ENCODE results near the gene SLC35C1.
A peak's percentile ranks its signal among the peaks of the same experiment; 100 is the strongest.

Gene SLC35C1

GRCh38 chr11:45850446-45850845, 45.5 kb downstream of the SLC35C1 start:
- Histone ChIP-seq H3K36me3 (ENCODE audit: insufficient read depth, low read length) (no peaks in the 10 kb centered on the region), H3K4me3 (no peak overlapping the region), H3K9me3 (ENCODE audit: low read depth, low read length) (no peaks in the 10 kb centered on the region), H3K27ac (no peak overlapping the region), H3K9ac (ENCODE audit: insufficient read length) (peak overlapping the region; percentile 7)
- TF ChIP-seq POLR2AphosphoS5 (IDR thresholded peaks at IDR 0.05; ENCODE audit: borderline replicate concordance, low read depth, low read length): no peak
- no peak for DNase-seq (ENCODE audit: low read depth, low spot score)

DNA sequence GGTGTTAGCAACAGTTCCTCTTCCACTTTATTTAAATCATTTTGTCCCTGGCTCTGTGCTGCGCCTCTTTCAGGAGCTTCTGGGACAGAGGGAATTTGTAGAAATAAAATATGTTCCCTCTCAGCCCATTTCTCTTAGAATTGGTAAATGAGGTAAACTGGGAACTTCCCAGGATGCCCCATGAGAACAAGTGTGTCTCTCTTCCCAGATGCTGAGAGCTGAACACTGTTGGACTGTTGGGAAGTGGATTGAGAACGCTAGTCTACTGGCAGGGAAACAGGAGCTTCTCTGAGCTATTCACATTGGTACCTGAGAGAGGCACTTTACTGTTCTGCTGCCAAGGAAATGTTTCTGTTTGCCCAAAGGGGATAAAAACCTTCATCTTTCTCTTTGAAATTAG, 46.3 kb downstream of the SLC35C1 start:
- H3K9ac ChIP-seq (ENCODE audit: insufficient read length): no peak overlapping the region
- TF ChIP-seq FOXP2 (optimal IDR thresholded peaks at IDR 0.05; ENCODE audit: control extremely low read depth, extremely low read length, insufficient read depth) (no peak), POLR2AphosphoS5 (IDR thresholded peaks at IDR 0.05; ENCODE audit: borderline replicate concordance, low read depth, low read length) (no peak), EZH2 (IDR thresholded peaks at IDR 0.05) (no peak)
- no peak overlapping the region for H3K27ac ChIP-seq
- H3K4me3 ChIP-seq: no peak overlapping the region
- no peaks in the 10 kb centered on the region for H3K9me3 ChIP-seq (ENCODE audit: low read depth, low read length)
- no peak for DNase-seq (ENCODE audit: low read depth, low spot score)
- peaks cover 6% of the 10 kb centered on the region; the same call in 1 of the 2 replicates for H3K36me3 ChIP-seq (ENCODE audit: insufficient read depth, low read length)

- TF ChIP-seq EZH2 (IDR thresholded peaks at IDR 0.05) (no peak), FOXP2 (optimal IDR thresholded peaks at IDR 0.05; ENCODE audit: control extremely low read depth, extremely low read length, insufficient read depth) (no peak), POLR2AphosphoS5 (IDR thresholded peaks at IDR 0.05; ENCODE audit: borderline replicate concordance, low read depth, low read length) (no peak)
- DNase-seq (ENCODE audit: low read depth, low spot score): no peak
- Histone ChIP-seq H3K27ac (peak overlapping the region; percentile 1; the same call in 1 of the 2 replicates), H3K4me3 (peak overlapping the region; percentile 31; the same call in 1 of the 2 replicates), H3K9ac (ENCODE audit: insufficient read length) (peak overlapping the region; percentile 23), H3K36me3 (ENCODE audit: insufficient read depth, low read length) (peaks cover 6% of the 10 kb centered on the region; the same call in 1 of the 2 replicates), H3K9me3 (ENCODE audit: low read depth, low read length) (no peaks in the 10 kb centered on the region)
Measured at GRCh38 chr11:45852018-45852711, 47.2 kb downstream of the SLC35C1 start.

DNA sequence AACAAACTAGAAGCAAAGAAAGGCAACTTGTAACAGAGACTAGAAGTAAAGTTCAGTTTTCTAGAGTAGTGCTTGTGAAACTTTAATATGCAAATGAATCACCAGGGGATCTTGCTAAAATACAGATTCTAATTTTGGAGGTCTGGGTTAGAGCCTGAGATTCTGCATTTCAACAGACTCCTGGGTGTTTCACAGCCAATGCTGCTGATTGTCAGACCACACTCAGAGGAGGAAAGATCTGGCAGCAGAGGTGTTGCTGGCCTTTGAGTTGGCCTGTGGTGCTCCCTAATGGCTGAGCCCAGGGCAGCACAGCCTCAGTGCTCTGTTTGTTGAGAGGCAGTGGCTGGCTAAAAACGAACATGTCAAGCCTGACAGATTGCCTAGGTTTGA, 47.8 kb downstream of the SLC35C1 start:
- H3K9ac ChIP-seq (ENCODE audit: insufficient read length): no peak overlapping the region
- no peaks in the 10 kb centered on the region for H3K9me3 ChIP-seq (ENCODE audit: low read depth, low read length)
- H3K27ac ChIP-seq: 0 out of 2 replicates have a peak overlapping the region, but pooled peaks have one; percentile 1
- H3K36me3 ChIP-seq (ENCODE audit: insufficient read depth, low read length): peaks cover 11% of the 10 kb centered on the region; the same call in 1 of the 2 replicates
- no peak for TF ChIP-seq EZH2 (IDR thresholded peaks at IDR 0.05)
- TF ChIP-seq POLR2AphosphoS5 (IDR thresholded peaks at IDR 0.05; ENCODE audit: borderline replicate concordance, low read depth, low read length): no peak
- no peak for TF ChIP-seq FOXP2 (optimal IDR thresholded peaks at IDR 0.05; ENCODE audit: control extremely low read depth, extremely low read length, insufficient read depth)
- peak overlapping the region; percentile 31; the same call in 1 of the 2 replicates for H3K4me3 ChIP-seq
- DNase-seq (ENCODE audit: low read depth, low spot score): no peak

GRCh38 chr11:45853332-45854219, 48.6 kb downstream of the SLC35C1 start:
- no peak overlapping the region for H3K27ac ChIP-seq
- no peak for TF ChIP-seq EZH2 (IDR thresholded peaks at IDR 0.05)
- TF ChIP-seq POLR2AphosphoS5 (IDR thresholded peaks at IDR 0.05; ENCODE audit: borderline replicate concordance, low read depth, low read length): no peak
- TF ChIP-seq FOXP2 (optimal IDR thresholded peaks at IDR 0.05; ENCODE audit: control extremely low read depth, extremely low read length, insufficient read depth): no peak
- no peaks in the 10 kb centered on the region for H3K9me3 ChIP-seq (ENCODE audit: low read depth, low read length)
- H3K36me3 ChIP-seq (ENCODE audit: insufficient read depth, low read length): peaks cover 13% of the 10 kb centered on the region; the same call in 1 of the 2 replicates
- no peak overlapping the region for H3K4me3 ChIP-seq
- no peak for DNase-seq (ENCODE audit: low read depth, low spot score)
- no peak overlapping the region for H3K9ac ChIP-seq (ENCODE audit: insufficient read length)

DNA sequence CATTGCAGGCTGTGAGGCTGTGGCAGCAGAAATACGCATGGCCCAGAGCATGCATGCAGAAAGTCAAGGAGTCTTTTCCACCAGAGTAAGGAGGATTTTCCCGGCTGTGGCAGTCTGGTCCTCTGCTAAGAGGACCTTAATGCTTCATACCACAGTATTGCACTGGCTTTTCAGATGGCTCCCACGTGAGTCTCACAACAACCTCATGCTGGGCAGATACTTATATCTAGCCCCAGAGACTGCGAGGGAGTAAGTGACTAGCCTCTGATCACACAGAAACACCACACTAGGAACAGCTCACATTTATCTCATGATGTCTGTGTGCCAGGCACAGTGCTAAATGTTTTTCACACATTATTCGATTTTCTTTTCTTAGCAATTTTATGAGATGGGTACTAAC, 50.4 kb downstream of the SLC35C1 start:
- peaks cover 13% of the 10 kb centered on the region; the same call in 1 of the 2 replicates for H3K36me3 ChIP-seq (ENCODE audit: insufficient read depth, low read length)
- no peak overlapping the region for H3K9ac ChIP-seq (ENCODE audit: insufficient read length)
- peak overlapping the region; percentile 29; the same call in 1 of the 2 replicates for H3K27ac ChIP-seq
- no peak for DNase-seq (ENCODE audit: low read depth, low spot score)
- H3K9me3 ChIP-seq (ENCODE audit: low read depth, low read length): no peaks in the 10 kb centered on the region
- no peak overlapping the region; the same call in 1 of the 2 replicates for H3K4me3 ChIP-seq
- TF ChIP-seq FOXP2 (optimal IDR thresholded peaks at IDR 0.05; ENCODE audit: control extremely low read depth, extremely low read length, insufficient read depth): no peak
- no peak for TF ChIP-seq EZH2 (IDR thresholded peaks at IDR 0.05)
- TF ChIP-seq POLR2AphosphoS5 (IDR thresholded peaks at IDR 0.05; ENCODE audit: borderline replicate concordance, low read depth, low read length): no peak

GRCh38 chr11:45856044-45856468, 51.1 kb downstream of the SLC35C1 start:
- Histone ChIP-seq H3K27ac (no peak overlapping the region), H3K9me3 (ENCODE audit: low read depth, low read length) (no peaks in the 10 kb centered on the region), H3K36me3 (ENCODE audit: insufficient read depth, low read length) (peaks cover 20% of the 10 kb centered on the region), H3K4me3 (no peak overlapping the region), H3K9ac (ENCODE audit: insufficient read length) (no peak overlapping the region)
- no peak for DNase-seq (ENCODE audit: low read depth, low spot score)
- TF ChIP-seq FOXP2 (optimal IDR thresholded peaks at IDR 0.05; ENCODE audit: control extremely low read depth, extremely low read length, insufficient read depth) (no peak), EZH2 (IDR thresholded peaks at IDR 0.05) (no peak), POLR2AphosphoS5 (IDR thresholded peaks at IDR 0.05; ENCODE audit: borderline replicate concordance, low read depth, low read length) (no peak)

DNA sequence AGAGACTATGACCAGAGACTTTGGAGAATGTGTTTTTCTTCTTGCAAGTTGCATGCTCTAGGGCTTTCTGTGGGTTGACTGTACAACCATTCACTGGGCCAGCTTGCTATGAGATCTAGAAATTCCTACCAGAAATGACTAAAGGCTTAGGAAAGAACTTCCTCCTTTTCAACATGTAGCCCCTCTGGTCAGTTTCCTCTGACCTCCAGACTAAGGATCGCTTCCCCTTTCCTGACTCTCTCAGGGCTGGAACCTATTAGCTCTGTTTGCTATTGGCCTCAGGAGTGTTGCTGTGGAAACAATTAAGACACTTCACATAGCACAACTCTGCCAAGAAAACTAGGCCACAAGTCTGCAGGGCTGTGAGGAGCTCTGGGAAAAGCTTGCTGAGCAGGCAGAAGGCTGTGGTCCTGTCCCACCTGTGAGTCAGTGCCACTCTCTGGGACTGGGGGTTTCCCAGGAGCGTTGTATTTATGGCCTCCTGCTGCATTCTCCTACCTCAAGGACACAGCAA, 53.1 kb downstream of the SLC35C1 start:
- H3K27ac ChIP-seq: peak overlapping the region; percentile 51; the same call in 1 of the 2 replicates
- no peak for DNase-seq (ENCODE audit: low read depth, low spot score)
- H3K9ac ChIP-seq (ENCODE audit: insufficient read length): no peak overlapping the region
- H3K36me3 ChIP-seq (ENCODE audit: insufficient read depth, low read length): peaks cover 39% of the 10 kb centered on the region
- H3K4me3 ChIP-seq: peak overlapping the region; percentile 24; the same call in 1 of the 2 replicates
- no peaks in the 10 kb centered on the region for H3K9me3 ChIP-seq (ENCODE audit: low read depth, low read length)
- TF ChIP-seq POLR2AphosphoS5 (IDR thresholded peaks at IDR 0.05; ENCODE audit: borderline replicate concordance, low read depth, low read length) (no peak), EZH2 (IDR thresholded peaks at IDR 0.05) (no peak), FOXP2 (optimal IDR thresholded peaks at IDR 0.05; ENCODE audit: control extremely low read depth, extremely low read length, insufficient read depth) (no peak)

All from SK-N-MC (cell line).